ENCODE measurements around the gene IQCH. TPM values are rescaled to one million over a fixed set of nuclear protein-coding genes. Genes with fewer than 3 reads are reported as not detected.

The IQCH gene
- total RNA-seq, 1 experiment from 2014 or later = 1.1 TPM

- Histone ChIP-seq H3K9me3 (ENCODE audit: control insufficient read depth, low read depth, low read length) (no peaks in the 10 kb centered on the region), H2BK5ac (ENCODE audit: insufficient read length, low read length) (no peak overlapping the region), H3K27me3 (ENCODE audit: insufficient read depth, low read length) (no peaks in the 10 kb centered on the region), H4K91ac (ENCODE audit: insufficient read length, low read depth, low read length) (no peak overlapping the region), H3K79me2 (ENCODE audit: insufficient read depth, low read length) (peaks cover 2% of the 10 kb centered on the region; the same call in 1 of the 2 replicates), H2AK5ac (ENCODE audit: insufficient read length, low read length) (no peak overlapping the region), H3K23me2 (ENCODE audit: insufficient read length, low read depth, low read length, poor library complexity, severe bottlenecking) (no peaks in the 10 kb centered on the region), H4K8ac (replicated peaks; ENCODE audit: insufficient read length, low read depth, low read length) (no peak overlapping the region), H2BK20ac (ENCODE audit: low read depth, low read length, poor library complexity, severe bottlenecking) (no peak overlapping the region), H2AFZ (ENCODE audit: low read length) (no peak overlapping the region), H2BK15ac (ENCODE audit: low read depth, low read length) (no peak overlapping the region), H3K23ac (ENCODE audit: insufficient read length, low read depth, low read length) (no peak overlapping the region), H3K27ac (ENCODE audit: insufficient read length, low read depth, low read length) (no peak overlapping the region), H3K18ac (ENCODE audit: insufficient read length, low read depth, low read length) (no peak overlapping the region), H3K9ac (ENCODE audit: extremely low read depth, insufficient read length, low read length) (no peak overlapping the region), H4K5ac (ENCODE audit: insufficient read length, low read depth, low read length) (no peak overlapping the region), H3T11ph (ENCODE audit: low read length) (no peak overlapping the region), H3K79me1 (ENCODE audit: insufficient read depth, low read depth, low read length, poor library complexity, severe bottlenecking) (peaks cover 5% of the 10 kb centered on the region), H4K20me1 (ENCODE audit: control insufficient read depth, insufficient read depth, insufficient read length) (no peaks in the 10 kb centered on the region), H3K4me2 (ENCODE audit: insufficient read depth, insufficient read length, low read length) (no peak overlapping the region), H3K14ac (ENCODE audit: insufficient read depth, low read length) (no peak overlapping the region), H3K56ac (ENCODE audit: insufficient read length, low read depth, low read length) (no peak overlapping the region), H2BK12ac (ENCODE audit: insufficient read length, low read depth, low read length) (no peak overlapping the region), H3K4ac (ENCODE audit: low read depth, low read length) (no peak overlapping the region), H2BK120ac (ENCODE audit: low read depth, low read length, poor library complexity, severe bottlenecking) (no peak overlapping the region), H3K4me1 (ENCODE audit: insufficient read depth, low read length) (peaks cover 4% of the 10 kb centered on the region)
- DNase-seq = no peak
- peaks cover 0 to 5% of the 10 kb centered on the region in 2 experiments; a peak in 4 of 5 replicates for H3K9me3 Mint-ChIP-seq
- H3K36me3 Mint-ChIP-seq (ENCODE audit: insufficient read depth in 1 of 3, low read depth in 3 of 3) = peaks cover 14 to 22% (median 15%) of the 10 kb centered on the region in 3 experiments
- no peaks in the 10 kb centered on the region for H3K27me3 Mint-ChIP-seq (ENCODE audit: low read depth)
- no peak overlapping the region for H3K27ac Mint-ChIP-seq
- H3K4me3 Mint-ChIP-seq = no peak overlapping the region
- no peak for TF ChIP-seq CTCF (conservative IDR thresholded peaks at IDR 0.05)
- peaks cover 5% of the 10 kb centered on the region in 2 experiments for H3K4me1 Mint-ChIP-seq
Measured at GRCh38 chr15:67248011-67248505, 6.5 kb upstream of the IQCH start.

All from H9 (cell line).